Measurements from ENCODE around the gene KAT8. TPM values are rescaled to one million over a fixed set of nuclear protein-coding genes. Genes with fewer than 3 reads are reported as not detected.

Gene KAT8
- total and polyA plus RNA-seq, 9 of the 15 experiments (the other 6 are each of a cell fraction or from before 2014, with no cell fraction given): 10.0 to 98.5 (median 76.4) TPM

DNA sequence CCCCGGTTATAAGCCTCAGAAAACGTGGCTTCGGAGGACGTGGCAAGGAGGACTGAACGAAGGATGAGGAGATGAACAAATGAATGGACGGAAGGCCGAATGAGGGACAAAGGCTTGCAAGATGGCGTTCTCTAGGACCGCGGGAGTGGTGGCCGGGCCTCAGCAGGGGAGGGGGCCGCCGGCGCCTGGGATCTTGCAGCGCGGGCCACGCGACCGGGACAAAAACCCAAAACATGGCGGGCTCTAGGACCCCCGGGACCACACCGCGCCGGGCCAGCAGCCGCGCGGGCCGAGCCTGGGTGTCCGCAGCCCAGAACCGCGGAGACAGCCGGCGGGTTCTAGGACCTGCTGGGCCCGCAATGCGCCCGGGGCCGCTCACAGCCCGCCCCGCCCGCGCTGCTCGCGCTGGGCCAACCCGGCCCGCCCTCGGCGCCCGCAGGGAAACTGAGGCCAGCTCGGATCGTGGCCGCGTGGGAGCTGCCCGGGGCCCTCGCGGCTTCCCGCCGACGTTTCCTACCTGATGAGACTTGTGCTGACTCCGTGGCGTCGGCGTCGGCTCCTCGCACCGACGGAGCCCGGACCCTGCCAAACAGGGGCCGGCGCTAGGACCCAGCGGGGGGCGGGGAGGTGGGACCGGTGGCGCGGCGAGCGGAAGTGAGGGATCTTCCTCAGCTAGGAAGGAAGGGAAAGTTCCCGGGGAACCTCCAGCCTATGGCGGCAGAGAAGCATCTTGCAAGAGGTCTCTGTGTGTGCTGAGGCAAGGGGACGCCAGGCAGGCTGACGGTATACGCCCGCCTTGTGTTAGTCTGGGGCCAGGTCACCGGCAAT, 44.1 kb upstream of the KAT8 start (continued):
- TF ChIP-seq, protein P1, sequence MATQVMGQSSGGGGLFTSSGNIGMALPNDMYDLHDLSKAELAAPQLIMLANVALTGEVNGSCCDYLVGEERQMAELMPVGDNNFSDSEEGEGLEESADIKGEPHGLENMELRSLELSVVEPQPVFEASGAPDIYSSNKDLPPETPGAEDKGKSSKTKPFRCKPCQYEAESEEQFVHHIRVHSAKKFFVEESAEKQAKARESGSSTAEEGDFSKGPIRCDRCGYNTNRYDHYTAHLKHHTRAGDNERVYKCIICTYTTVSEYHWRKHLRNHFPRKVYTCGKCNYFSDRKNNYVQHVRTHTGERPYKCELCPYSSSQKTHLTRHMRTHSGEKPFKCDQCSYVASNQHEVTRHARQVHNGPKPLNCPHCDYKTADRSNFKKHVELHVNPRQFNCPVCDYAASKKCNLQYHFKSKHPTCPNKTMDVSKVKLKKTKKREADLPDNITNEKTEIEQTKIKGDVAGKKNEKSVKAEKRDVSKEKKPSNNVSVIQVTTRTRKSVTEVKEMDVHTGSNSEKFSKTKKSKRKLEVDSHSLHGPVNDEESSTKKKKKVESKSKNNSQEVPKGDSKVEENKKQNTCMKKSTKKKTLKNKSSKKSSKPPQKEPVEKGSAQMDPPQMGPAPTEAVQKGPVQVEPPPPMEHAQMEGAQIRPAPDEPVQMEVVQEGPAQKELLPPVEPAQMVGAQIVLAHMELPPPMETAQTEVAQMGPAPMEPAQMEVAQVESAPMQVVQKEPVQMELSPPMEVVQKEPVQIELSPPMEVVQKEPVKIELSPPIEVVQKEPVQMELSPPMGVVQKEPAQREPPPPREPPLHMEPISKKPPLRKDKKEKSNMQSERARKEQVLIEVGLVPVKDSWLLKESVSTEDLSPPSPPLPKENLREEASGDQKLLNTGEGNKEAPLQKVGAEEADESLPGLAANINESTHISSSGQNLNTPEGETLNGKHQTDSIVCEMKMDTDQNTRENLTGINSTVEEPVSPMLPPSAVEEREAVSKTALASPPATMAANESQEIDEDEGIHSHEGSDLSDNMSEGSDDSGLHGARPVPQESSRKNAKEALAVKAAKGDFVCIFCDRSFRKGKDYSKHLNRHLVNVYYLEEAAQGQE (IDR thresholded peaks at IDR 0.05; ENCODE audit: borderline replicate concordance): 0 out of 2 replicates have a peak, but pooled peaks have one; percentile 4
- TF ChIP-seq, protein P1 (CRISPR knock-in tag; IDR thresholded peaks at IDR 0.05; ENCODE audit: low read depth): peak; percentile 86
- no peak for TF ChIP-seq NR2F6 (CRISPR knock-in tag; IDR thresholded peaks at IDR 0.05)
- TF ChIP-seq, protein P2, sequence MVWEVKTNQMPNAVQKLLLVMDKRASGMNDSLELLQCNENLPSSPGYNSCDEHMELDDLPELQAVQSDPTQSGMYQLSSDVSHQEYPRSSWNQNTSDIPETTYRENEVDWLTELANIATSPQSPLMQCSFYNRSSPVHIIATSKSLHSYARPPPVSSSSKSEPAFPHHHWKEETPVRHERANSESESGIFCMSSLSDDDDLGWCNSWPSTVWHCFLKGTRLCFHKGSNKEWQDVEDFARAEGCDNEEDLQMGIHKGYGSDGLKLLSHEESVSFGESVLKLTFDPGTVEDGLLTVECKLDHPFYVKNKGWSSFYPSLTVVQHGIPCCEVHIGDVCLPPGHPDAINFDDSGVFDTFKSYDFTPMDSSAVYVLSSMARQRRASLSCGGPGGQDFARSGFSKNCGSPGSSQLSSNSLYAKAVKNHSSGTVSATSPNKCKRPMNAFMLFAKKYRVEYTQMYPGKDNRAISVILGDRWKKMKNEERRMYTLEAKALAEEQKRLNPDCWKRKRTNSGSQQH (CRISPR knock-in tag; IDR thresholded peaks at IDR 0.05): peak; percentile 98
- TF ChIP-seq CREB1 (IDR thresholded peaks at IDR 0.05): 0 out of 2 replicates have a peak, but pooled peaks have one; percentile 12
- peak; percentile 31 for TF ChIP-seq CREB1 (CRISPR knock-in tag; IDR thresholded peaks at IDR 0.05)
- TF ChIP-seq GATAD2B (IDR thresholded peaks at IDR 0.05; ENCODE audit: borderline replicate concordance): no peak; the same call in 1 of the 2 replicates
- TF ChIP-seq CBX8 (IDR thresholded peaks at IDR 0.05; ENCODE audit: borderline replicate concordance, extremely low read depth, low read depth, low read length, poor library complexity, severe bottlenecking): no peak
- TF ChIP-seq DACH1 (IDR thresholded peaks at IDR 0.05; ENCODE audit: partially characterized antibody): no peak
- TF ChIP-seq NFE2 (IDR thresholded peaks at IDR 0.05; ENCODE audit: low read depth): no peak; the same call in 1 of the 2 replicates
- peak; percentile 72 for TF ChIP-seq MYC (IDR thresholded peaks at IDR 0.05; ENCODE audit: low read depth, low read length)
- peak; percentile 58; the same call in 1 of the 2 replicates for TF ChIP-seq MYC (CRISPR knock-in tag; IDR thresholded peaks at IDR 0.05; ENCODE audit: borderline replicate concordance, low read depth)
- TF ChIP-seq, protein P3, sequence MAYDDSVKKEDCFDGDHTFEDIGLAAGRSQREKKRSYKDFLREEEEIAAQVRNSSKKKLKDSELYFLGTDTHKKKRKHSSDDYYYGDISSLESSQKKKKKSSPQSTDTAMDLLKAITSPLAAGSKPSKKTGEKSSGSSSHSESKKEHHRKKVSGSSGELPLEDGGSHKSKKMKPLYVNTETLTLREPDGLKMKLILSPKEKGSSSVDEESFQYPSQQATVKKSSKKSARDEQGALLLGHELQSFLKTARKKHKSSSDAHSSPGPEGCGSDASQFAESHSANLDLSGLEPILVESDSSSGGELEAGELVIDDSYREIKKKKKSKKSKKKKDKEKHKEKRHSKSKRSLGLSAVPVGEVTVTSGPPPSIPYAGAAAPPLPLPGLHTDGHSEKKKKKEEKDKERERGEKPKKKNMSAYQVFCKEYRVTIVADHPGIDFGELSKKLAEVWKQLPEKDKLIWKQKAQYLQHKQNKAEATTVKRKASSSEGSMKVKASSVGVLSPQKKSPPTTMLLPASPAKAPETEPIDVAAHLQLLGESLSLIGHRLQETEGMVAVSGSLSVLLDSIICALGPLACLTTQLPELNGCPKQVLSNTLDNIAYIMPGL (CRISPR knock-in tag; IDR thresholded peaks at IDR 0.05): peak; percentile 60; the same call in 1 of the 2 replicates
- TF ChIP-seq POLR2B (IDR thresholded peaks at IDR 0.05; ENCODE audit: low read depth, partially characterized antibody): peak; percentile 20
- TF ChIP-seq TARDBP (IDR thresholded peaks at IDR 0.05): 0 out of 2 replicates have a peak, but pooled peaks have one; percentile 52
- TF ChIP-seq TRIM24 (IDR thresholded peaks at IDR 0.05): no peak; a peak in 2 of 4 replicates
- TF ChIP-seq PTBP1 (IDR thresholded peaks at IDR 0.05; ENCODE audit: low read depth, low read length): 0 out of 2 replicates have a peak, but pooled peaks have one; percentile 39
